ENCODE measurements around the gene KIRREL3.

Gene KIRREL3

GRCh38 chr11:126781942-126782341 lies 218.6 kb downstream of the KIRREL3 start:
- no peak for DNase-seq (ENCODE audit: low read depth)

DNA sequence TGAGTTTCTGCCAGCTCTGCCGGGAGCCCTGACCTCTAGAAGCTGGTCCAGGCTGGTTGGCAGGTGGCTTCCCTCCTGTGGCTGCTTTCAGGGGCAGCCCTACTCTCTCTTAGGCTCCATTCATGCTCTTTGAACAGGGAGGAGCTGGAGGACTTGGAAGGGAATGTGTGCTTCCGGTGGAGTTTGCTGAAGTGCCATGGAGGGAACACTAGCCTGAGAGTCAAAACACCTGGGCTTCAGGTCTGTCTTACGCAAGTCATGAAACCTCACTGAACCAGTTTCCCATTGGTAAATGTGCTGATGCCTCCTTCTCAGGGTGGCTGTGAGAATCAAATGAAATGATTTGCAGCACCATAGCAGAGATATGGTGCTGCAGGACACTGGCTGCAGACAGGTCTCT lies 224.5 kb downstream of the KIRREL3 start:
- no peak for DNase-seq (ENCODE audit: low read depth)

DNA sequence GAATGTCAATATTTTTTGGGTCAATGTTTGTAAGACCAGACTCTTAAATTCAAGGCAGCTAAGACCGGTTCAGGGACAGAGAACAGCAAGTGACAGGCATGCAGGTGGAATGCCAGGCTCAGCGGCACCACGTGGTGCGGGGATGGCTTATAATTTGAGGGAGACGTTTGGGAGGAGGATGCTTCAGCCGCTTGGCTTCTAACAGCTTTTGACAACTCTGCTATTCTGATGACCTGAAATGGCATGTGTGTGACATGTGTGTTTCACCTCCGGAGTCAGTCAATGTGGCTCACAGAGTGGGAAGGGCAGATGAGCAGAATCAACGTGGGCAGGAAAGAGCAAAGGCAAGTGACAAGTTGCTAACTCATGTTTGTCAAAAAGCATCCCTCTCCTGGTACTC lies 228.3 kb downstream of the KIRREL3 start:
- no peak for DNase-seq (ENCODE audit: low read depth)

- DNase-seq (ENCODE audit: low read depth): no peak
Measured at GRCh38 chr11:126768702-126769101, 231.9 kb downstream of the KIRREL3 start.

DNA sequence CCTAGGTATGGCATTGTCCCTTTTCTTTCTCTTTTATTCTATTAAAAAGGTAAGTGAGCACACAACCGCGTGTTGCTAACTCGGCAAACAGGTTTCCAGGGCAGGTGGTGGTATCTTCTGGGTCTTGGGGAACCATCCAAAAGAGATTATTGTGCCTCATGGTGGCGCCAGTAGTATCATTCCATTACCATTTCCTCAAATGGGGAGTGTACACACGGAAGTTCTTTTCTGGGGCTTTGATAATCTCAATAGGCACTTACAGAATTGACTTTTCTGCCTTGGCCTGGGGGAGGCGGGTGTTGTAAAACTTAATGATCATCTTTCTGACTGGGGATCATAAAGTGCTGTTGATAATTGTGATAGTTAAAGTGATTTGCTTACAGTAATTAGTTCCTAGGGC lies 234.1 kb downstream of the KIRREL3 start:
- no peak for DNase-seq (ENCODE audit: low read depth)

DNA sequence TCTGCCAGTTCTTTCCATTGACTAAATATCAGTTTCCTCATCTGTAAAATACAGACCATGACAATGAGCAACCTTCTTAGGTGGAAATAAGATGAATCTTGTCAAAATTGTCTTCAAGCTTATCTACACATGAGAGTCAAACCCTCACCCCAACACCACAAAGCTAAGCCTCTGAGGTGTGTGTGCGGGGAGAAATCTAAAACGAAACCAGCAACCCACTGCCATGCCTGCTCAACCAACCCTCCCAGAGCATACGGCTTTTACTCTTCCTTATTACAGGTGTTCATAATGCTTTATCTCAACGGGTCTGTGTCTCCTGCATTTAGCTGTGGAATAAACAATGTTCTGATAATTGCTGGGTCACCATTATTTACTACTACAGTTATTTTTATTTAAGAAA lies 235.4 kb downstream of the KIRREL3 start:
- no peak for DNase-seq (ENCODE audit: low read depth)

DNA sequence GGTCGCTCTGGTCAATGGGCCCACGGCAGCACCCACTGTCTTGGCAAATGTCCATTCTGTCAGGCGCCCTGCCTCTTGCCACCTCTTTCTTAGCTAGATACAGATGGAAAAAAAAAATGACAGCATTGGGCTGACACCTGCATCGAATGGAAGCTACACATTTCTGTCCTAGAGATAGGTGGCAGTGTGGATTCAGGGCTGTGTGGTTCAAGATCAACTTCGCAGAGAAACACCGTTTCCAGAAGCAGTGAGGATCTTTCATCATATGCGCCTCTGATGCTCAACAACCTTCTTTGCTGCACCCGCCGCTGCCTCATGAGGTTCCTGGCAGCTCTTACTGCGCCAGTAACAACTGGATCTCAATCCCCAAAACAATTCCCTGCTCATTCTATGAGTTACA lies 236.3 kb downstream of the KIRREL3 start:
- DNase-seq (ENCODE audit: low read depth): no peak

GRCh38 chr11:126756855-126757254 lies 243.7 kb downstream of the KIRREL3 start:
- DNase-seq (ENCODE audit: low read depth): no peak

DNA sequence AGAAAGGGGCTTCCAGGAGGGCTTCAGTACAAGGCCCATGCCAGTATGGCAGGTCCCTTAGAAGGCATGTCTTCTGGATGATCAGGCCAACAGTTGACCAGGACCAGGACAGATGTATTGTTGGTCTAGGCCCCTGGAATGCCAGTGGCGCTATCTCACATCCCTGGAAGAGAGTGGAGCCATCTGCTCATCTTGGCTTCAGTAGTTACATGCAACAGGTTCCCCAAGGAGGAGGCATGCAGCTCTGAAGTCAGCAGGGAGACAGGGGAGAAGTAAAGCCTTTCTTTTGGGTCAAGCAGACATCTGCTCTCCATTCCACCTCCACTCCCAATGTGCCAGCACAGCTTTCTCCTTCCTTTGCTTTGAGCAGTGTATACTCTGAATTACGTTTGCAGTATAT lies 244.1 kb downstream of the KIRREL3 start:
- DNase-seq (ENCODE audit: low read depth): no peak

DNA sequence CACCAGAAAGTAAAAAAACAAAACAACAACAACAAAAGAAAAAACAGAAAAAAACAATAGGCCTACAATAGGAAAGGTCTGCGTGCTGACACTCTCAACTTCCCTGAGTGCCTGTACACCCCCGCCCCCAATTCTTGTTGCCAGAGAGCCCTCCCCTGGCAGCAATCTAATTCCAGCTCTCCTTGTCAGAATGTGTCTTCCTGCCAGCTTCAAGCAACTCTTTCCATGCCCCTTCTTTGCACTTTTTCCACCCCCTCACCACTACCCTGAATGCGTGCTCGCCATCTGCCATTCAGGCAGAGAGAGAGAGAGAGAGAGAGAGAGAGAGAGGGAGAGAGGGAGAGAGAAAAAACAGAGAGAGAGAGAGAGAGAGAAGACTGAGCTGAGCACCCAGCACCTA lies 245.0 kb downstream of the KIRREL3 start:
- DNase-seq (ENCODE audit: low read depth): no peak

- no peak for DNase-seq (ENCODE audit: low read depth)
Measured at GRCh38 chr11:126754591-126755426, 245.8 kb downstream of the KIRREL3 start.

DNA sequence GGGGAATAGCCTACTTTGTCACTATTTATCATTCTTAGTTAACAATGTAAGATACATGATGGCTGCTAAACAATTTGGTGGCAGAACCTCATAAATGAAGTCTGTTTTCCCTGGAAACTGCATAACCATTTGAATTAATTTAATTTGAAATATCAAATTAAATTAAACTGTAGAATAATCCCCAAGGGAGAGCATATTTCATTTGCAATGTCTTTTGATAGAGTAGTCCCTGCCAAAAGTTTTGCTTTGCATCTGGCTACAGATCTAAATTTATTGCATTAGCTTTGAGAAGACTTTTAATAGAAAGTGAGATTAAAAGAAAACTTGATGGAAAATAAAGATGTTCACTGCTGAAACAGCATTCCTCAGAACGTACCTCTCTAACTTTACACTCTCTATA lies 246.6 kb downstream of the KIRREL3 start:
- DNase-seq (ENCODE audit: low read depth): no peak

- no peak for DNase-seq (ENCODE audit: low read depth)
Measured at GRCh38 chr11:126751242-126751641, 249.3 kb downstream of the KIRREL3 start.

GRCh38 chr11:126748793-126749192 lies 251.8 kb downstream of the KIRREL3 start:
- no peak for DNase-seq (ENCODE audit: low read depth)

DNA sequence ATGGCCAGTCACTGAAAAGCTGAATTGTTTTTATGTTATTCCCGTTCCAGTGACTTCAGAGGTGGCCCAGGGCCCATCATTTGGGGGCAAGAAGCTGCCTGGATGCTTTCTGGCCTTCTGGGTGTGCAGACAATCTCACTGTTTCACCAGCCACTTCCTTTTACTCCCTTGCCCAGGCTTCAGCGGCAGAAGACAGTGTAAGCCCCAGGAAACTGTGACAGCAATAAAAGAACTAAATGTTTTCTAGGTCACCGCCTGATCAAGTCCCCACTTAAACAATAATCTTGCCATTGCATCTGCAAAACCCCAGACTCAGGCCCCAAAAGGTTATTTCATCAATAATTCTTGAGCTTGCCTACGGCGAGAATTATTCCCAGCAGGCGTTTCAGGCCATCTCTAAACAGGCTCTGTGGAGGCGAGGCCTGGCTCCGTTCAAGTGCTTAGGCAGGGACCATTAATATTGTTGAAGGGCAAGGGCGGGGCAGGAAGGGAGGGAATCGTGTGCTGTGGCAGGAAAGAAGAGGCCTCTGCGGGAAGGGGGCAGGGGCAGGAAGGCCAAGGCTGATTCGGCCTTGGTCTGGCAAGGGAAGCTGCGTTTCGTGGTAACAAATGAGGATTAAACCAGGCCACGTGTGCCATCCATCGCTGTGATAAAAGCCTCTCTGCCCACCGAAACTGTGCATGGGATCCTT lies 252.3 kb downstream of the KIRREL3 start:
- no peak for DNase-seq (ENCODE audit: low read depth)

- no peak for DNase-seq (ENCODE audit: low read depth)
Measured at GRCh38 chr11:126747315-126747714, 253.3 kb downstream of the KIRREL3 start.

DNA sequence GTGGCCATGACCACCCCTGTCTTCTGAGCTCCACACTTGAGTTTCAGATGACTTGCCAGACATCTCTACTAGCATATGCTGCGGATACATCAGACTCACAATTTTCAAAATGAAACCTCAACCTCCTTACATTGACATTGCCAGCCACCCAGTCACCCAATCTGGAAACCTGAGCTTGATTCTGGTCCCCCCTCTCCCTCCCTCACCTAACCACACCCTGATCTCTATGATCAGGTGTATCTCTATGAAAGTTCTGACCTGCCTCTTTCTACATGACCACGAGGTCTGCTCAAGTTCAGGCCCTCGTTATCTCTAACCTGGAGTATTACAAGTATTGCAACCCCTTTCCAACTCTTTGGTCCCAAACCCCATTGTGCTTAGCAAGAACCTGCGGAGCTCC lies 254.1 kb downstream of the KIRREL3 start:
- no peak for DNase-seq (ENCODE audit: low read depth)

DNA sequence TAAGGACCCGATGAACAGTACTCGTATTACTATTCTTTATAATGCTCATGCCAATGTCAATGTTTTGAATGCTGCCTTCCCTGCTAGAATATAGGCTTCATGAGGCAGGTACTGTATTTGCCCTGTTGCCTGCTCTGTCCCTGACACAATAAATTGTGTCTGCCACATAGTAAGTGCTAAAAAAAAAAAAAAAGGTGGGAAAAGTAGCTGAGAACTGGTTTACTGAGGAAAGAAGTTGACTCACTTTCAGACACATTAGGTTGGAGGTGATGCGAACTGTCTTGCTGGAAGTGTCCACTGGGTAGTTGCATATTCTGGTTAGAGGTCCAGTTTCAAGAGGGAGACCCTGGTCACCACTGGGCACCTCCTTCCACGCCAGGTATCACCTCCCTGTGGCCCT lies 255.9 kb downstream of the KIRREL3 start:
- no peak for DNase-seq (ENCODE audit: low read depth)

DNA sequence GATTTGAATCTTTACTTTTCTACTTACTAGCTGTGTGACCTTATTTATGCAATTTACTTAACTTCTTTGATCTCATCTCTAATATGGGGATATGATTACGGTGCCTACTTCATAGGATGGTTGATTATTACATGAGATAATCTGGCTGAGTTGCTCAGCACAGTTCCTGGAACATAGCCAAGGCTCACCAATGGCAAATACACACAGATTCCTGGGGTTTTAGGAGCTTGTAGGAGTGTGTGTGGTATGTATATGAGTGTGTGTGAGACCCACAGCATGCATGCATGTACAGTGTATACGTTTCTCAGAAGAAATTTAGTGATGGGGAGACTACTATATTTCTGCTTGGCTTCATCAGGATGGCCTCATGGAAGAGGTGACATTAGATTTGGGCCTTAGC lies 256.9 kb downstream of the KIRREL3 start:
- no peak for DNase-seq (ENCODE audit: low read depth)

DNA sequence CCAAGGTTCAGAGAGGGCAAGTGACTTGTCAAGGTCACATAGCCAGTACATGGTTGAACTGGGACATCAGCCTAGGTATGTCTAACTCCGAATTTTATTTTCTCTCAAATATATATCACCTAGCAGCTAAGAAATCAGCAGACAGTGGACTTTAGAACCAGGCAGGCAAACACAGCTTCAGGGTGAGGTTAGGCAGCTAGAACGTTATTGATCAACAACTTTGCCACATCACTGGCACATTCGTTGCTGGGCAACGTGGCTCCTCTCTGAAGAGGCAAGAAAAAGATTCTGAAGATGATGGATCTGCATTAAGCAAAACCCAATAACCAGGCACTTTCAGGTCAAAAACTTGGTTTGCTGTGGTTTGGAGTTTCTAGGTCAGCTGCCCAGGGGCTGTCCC lies 258.0 kb downstream of the KIRREL3 start:
- DNase-seq (ENCODE audit: low read depth): no peak

DNA sequence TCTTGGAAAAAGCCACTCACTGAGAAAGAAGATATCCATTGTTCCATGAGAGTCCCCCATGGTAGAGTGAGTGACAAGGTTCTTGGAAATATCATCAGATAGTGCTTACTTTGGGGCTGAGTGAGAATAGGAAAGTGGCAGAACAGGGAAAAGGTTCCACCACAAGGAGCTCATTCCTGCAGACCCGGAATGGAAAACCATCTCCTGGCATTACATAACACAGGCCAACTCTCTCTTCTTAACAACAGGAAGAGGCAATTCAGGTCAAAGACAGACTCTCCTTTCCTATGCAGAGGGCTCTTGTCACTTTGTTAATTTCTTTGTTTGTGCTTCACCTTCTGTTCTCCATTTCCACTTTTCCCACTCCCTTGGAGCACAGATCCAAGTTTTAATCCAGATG lies 259.7 kb downstream of the KIRREL3 start:
- DNase-seq (ENCODE audit: low read depth): no peak

- no peak for DNase-seq (ENCODE audit: low read depth)
Measured at GRCh38 chr11:126739499-126740145, 260.9 kb downstream of the KIRREL3 start.

All from stimulated activated CD8-positive, alpha-beta memory T cell treated with anti-CD3 and anti-CD28 coated beads, Interleukin-15, amount 100 ng/mL, for 24 hours (primary cell).